ENCODE measurements around the gene NNT.

- TF ChIP-seq POLR2AphosphoS5 (IDR thresholded peaks at IDR 0.05) = no peak
- TF ChIP-seq, protein P1, sequence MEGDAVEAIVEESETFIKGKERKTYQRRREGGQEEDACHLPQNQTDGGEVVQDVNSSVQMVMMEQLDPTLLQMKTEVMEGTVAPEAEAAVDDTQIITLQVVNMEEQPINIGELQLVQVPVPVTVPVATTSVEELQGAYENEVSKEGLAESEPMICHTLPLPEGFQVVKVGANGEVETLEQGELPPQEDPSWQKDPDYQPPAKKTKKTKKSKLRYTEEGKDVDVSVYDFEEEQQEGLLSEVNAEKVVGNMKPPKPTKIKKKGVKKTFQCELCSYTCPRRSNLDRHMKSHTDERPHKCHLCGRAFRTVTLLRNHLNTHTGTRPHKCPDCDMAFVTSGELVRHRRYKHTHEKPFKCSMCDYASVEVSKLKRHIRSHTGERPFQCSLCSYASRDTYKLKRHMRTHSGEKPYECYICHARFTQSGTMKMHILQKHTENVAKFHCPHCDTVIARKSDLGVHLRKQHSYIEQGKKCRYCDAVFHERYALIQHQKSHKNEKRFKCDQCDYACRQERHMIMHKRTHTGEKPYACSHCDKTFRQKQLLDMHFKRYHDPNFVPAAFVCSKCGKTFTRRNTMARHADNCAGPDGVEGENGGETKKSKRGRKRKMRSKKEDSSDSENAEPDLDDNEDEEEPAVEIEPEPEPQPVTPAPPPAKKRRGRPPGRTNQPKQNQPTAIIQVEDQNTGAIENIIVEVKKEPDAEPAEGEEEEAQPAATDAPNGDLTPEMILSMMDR (IDR thresholded peaks at IDR 0.05) = no peak
- no peak for TF ChIP-seq POLR2A (IDR thresholded peaks at IDR 0.05)
Observed at GRCh38 chr5:43634621-43635020, 31.6 kb downstream of the NNT start.
